SK-N-SH (cell line): ENCODE measurements around the gene F2RL1. TPM values are rescaled to one million over a fixed set of nuclear protein-coding genes. Genes with fewer than 3 reads are reported as not detected.

Experiments
- CTCF ChIA-PET: fragments of 300-600, 350-600 bp; formaldehyde crosslinking; extraction: SDS; loops from one replicate; lab custom pipeline; 2021; lab: Yijun Ruan, JAX
- POLR2A ChIA-PET: fragments of 350-600 bp; sonication (Branson Sonifier 250); formaldehyde crosslinking; extraction: SDS; loops from one replicate; lab custom pipeline; 2020; ENCODE audit warnings: antibody characterized with exemption, inconsistent platforms; lab: Yijun Ruan, JAX
- DNase-seq: peaks from one replicate; pipeline ENCODE4 v3.0.0; 2012
- H2AFZ ChIP-seq: fragments of 200-600 bp; sonication (generic); 2 replicates; pipeline ENCODE4 v1.8.1; 2016; ENCODE audit warnings: antibody characterized with exemption, mild to moderate bottlenecking, low read depth
- H3F3A ChIP-seq: fragments of 200-600 bp; sonication (generic); replicated peaks from 2 replicates; pipeline ENCODE3; 2016; ENCODE audit warnings: antibody characterized with exemption, mild to moderate bottlenecking; ENCODE audit not compliant: insufficient read depth
- H3K27ac ChIP-seq, 2 experiments: fragments of 200-500 bp in 1 of 2; fragments of 200-600 bp in 1 of 2; sonication (Bioruptor generic) in 1 of 2; sonication (generic), shearing (Covaris generic) in 1 of 2; 2 replicates each; pipeline versions ENCODE4 v1.5.1 to v1.6.1; 2014 to 2016; ENCODE audit warnings: low read depth in 2 of 2, inconsistent platforms in 1 of 2, low read length in 1 of 2, mild to moderate bottlenecking in 1 of 2, mixed read lengths in 1 of 2
- H3K27me3 ChIP-seq: fragments of 200-600 bp; sonication (generic), shearing (Covaris generic); 2 replicates; pipeline ENCODE4 v1.6.1; 2016; ENCODE audit warnings: mixed run types; ENCODE audit not compliant: insufficient read depth
- H3K36me3 ChIP-seq, 2 experiments: fragments of 200-500 bp in 1 of 2; fragments of 200-600 bp in 1 of 2; sonication (Bioruptor generic) in 1 of 2; sonication (generic) in 1 of 2; replicated peaks in 1 of 2; 2 replicates each; pipeline versions ENCODE3 to v1.5.1; 2014 to 2016; ENCODE audit warnings: low read length in 1 of 2, mild to moderate bottlenecking in 1 of 2; ENCODE audit not compliant: insufficient read depth in 2 of 2, control insufficient read depth in 1 of 2
- H3K4me1 ChIP-seq, 2 experiments: fragments of 200-500 bp in 1 of 2; fragments of 200-600 bp in 1 of 2; sonication (Bioruptor generic) in 1 of 2; sonication (generic), shearing (Covaris generic) in 1 of 2; 2 replicates each; pipeline versions ENCODE4 v1.5.1 to v1.6.1; 2014 to 2016; ENCODE audit warnings: low read depth in 1 of 2, low read length in 1 of 2, mixed run types in 1 of 2; ENCODE audit not compliant: insufficient read depth in 2 of 2, control insufficient read depth in 1 of 2
- H3K4me2 ChIP-seq: fragments of 200-600 bp; sonication (generic), shearing (Covaris generic); 2 replicates; pipeline ENCODE4 v1.6.1; 2017; ENCODE audit warnings: mixed run types
- H3K4me3 ChIP-seq, 2 experiments: fragments of 200-500 bp in 1 of 2; fragments of 200-600 bp in 1 of 2; sonication (Bioruptor generic) in 1 of 2; sonication (generic), shearing (Covaris generic) in 1 of 2; 2 replicates each; pipeline versions ENCODE4 v1.5.1 to v1.8.1; 2014 to 2016; ENCODE audit warnings: low read depth in 2 of 2, inconsistent platforms in 1 of 2, low read length in 1 of 2, mild to moderate bottlenecking in 1 of 2, mixed read lengths in 1 of 2, moderate library complexity in 1 of 2
- H3K79me2 ChIP-seq: fragments of 200-600 bp; sonication (generic); 2 replicates; pipeline ENCODE4 v1.8.1; 2017; ENCODE audit warnings: mild to moderate bottlenecking; ENCODE audit not compliant: insufficient read depth
- H3K9ac ChIP-seq: fragments of 200-600 bp; sonication (generic); 2 replicates; pipeline ENCODE4 v1.6.1; 2017; ENCODE audit warnings: mixed run types
- H3K9me2 ChIP-seq: fragments of 200-600 bp; sonication (generic); 2 replicates; pipeline ENCODE4 v1.6.1; 2017; ENCODE audit warnings: mixed run types
- H3K9me3 ChIP-seq: fragments of 200-600 bp; sonication (generic); 2 replicates; pipeline ENCODE4 v1.6.1; 2017; ENCODE audit warnings: mixed run types, mild to moderate bottlenecking, moderate library complexity
- H4K20me1 ChIP-seq: fragments of 200-600 bp; sonication (generic); 2 replicates; pipeline ENCODE4 v1.6.1; 2017; ENCODE audit warnings: mild to moderate bottlenecking, mixed run types; ENCODE audit not compliant: insufficient read depth
- CHD2 ChIP-seq: fragments of 150-350 bp; IDR thresholded peaks from 2 replicates; pipeline ENCODE4 v1.6.1; 2018; ENCODE audit warnings: low read length; ENCODE audit not compliant: partially characterized antibody
- ELF1 ChIP-seq: IDR thresholded peaks from 2 replicates; pipeline ENCODE4 v1.4.0; 2012
- EZH2phosphoT487 ChIP-seq: fragments of 200-600 bp; sonication (generic); IDR thresholded peaks from 2 replicates; pipeline ENCODE4 v1.6.1; 2017; ENCODE audit warnings: low read depth, mixed run types, mild to moderate bottlenecking, antibody characterized with exemption, moderate library complexity, borderline replicate concordance
- FOXJ3 ChIP-seq: sonication (generic); formaldehyde crosslinking; IDR thresholded peaks from 2 replicates; pipeline ENCODE4 v1.5.1; 2020; ENCODE audit warnings: mild to moderate bottlenecking, missing genetic modification reagents
- GABPA ChIP-seq: IDR thresholded peaks from 2 replicates; pipeline ENCODE4 v1.4.0; 2012; ENCODE audit warnings: low read depth, mild to moderate bottlenecking
- GATA2 ChIP-seq: sonication (generic); formaldehyde crosslinking; IDR thresholded peaks from 2 replicates; pipeline ENCODE4 v1.5.0; 2020; ENCODE audit warnings: mild to moderate bottlenecking, missing genetic modification reagents
- JUND ChIP-seq: IDR thresholded peaks from 2 replicates; pipeline ENCODE4 v1.4.0; 2012
- MEF2A ChIP-seq: IDR thresholded peaks from 2 replicates; pipeline ENCODE4 v1.4.0; 2012; ENCODE audit warnings: low read depth, borderline replicate concordance
- MXI1 ChIP-seq: IDR thresholded peaks from 2 replicates; pipeline ENCODE4 v1.6.1; 2012; ENCODE audit warnings: mild to moderate bottlenecking, low read depth, low read length, improper control_type of control experiment
- NRF1 ChIP-seq: IDR thresholded peaks from 2 replicates; pipeline ENCODE4 v1.6.1; 2012; ENCODE audit warnings: low read depth, mild to moderate bottlenecking, low read length
- POLR2AphosphoS5 ChIP-seq: IDR thresholded peaks from 2 replicates; pipeline ENCODE4 v1.6.1; 2012; ENCODE audit warnings: low read depth, low read length
- RAD21 ChIP-seq: IDR thresholded peaks from 2 replicates; pipeline ENCODE4 v1.6.1; 2012; ENCODE audit warnings: mild to moderate bottlenecking, low read length
- RFX5 ChIP-seq: IDR thresholded peaks from 2 replicates; pipeline ENCODE4 v1.6.1; 2012; ENCODE audit warnings: mild to moderate bottlenecking, improper control_type of control experiment, low read length
- SIN3A ChIP-seq: IDR thresholded peaks from 2 replicates; pipeline ENCODE4 v1.6.1; 2012; ENCODE audit warnings: low read depth, mild to moderate bottlenecking, low read length, moderate library complexity, borderline replicate concordance
- TAF1 ChIP-seq: IDR thresholded peaks from 2 replicates; pipeline ENCODE4 v1.6.1; 2012; ENCODE audit warnings: low read depth, mild to moderate bottlenecking, low read length, moderate library complexity, borderline replicate concordance
- TEAD4 ChIP-seq: IDR thresholded peaks from 2 replicates; pipeline ENCODE4 v1.4.0; 2012; ENCODE audit warnings: mild to moderate bottlenecking, borderline replicate concordance; ENCODE audit not compliant: insufficient read depth
- YY1 ChIP-seq: IDR thresholded peaks from 2 replicates; pipeline ENCODE4 v1.4.0; 2012; ENCODE audit warnings: low read depth, mild to moderate bottlenecking
- WGBS: methylation state at CpG from one replicate; pipeline ENCODE4 v1.1.6; 2017; ENCODE audit warnings: low lambda C conversion rate; 5-methylcytosine and 5-hydroxymethylcytosine counted together
- polyA plus RNA-seq, 3 experiments: library from polyadenylated mRNA; depleted of rRNA; stranded (reverse); fragments of >200 nt; gene quantifications; 2 replicates each; pipeline ENCODE4 v1.2.3, GENCODE V29; 2012
- TF ChIP-seq, protein P1 (sequence below): IDR thresholded peaks from 2 replicates; pipeline ENCODE4 v1.4.0; 2012; ENCODE audit warnings: low read depth, borderline replicate concordance
- TF ChIP-seq, protein P2 (sequence below): fragments of 150-350 bp; IDR thresholded peaks from 2 replicates; pipeline ENCODE4 v1.6.1; 2016; ENCODE audit warnings: mild to moderate bottlenecking, low read depth, low read length
- TF ChIP-seq, protein P3 (sequence below): IDR thresholded peaks from 2 replicates; pipeline ENCODE4; 2012
- TF ChIP-seq, protein P4 (sequence below): IDR thresholded peaks from 2 replicates; pipeline ENCODE4 v1.4.0; 2012; ENCODE audit warnings: low read depth

F2RL1 gene
- polyA plus RNA-seq, 1 of the 3 experiments (the other 2 are of a cell fraction) = 31.3 TPM

DNA sequence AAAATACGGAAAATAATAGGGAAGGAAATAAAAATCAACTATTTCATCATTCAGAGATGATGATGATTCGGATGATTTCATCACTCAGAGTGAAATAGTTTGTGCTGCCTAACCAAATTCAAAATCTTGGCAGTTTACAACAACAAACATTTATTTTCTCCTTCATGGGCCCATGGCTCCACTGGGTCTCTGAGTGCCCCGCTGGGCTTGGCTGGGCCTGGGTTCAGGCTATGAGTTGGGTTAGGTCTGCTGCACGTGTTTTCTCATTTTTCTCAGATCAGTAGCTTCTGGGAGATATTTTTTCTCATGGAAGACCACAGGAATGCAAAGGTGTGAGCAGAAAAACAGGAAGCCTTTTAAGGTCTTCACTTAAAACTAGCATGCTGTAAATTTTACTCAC lies 24.0 kb upstream of the F2RL1 start:
- Histone ChIP-seq H3K9me2 (no peaks in the 10 kb centered on the region), H3K27me3 (no peaks in the 10 kb centered on the region), H3K79me2 (no peaks in the 10 kb centered on the region), H3K4me1 (peaks cover 5 to 18% of the 10 kb centered on the region in 2 experiments; a peak in 3 of 4 replicates), H3K4me2 (no peak overlapping the region), H2AFZ (no peak overlapping the region), H3K9ac (no peak overlapping the region), H3F3A (peaks cover 29% of the 10 kb centered on the region), H3K9me3 (no peaks in the 10 kb centered on the region), H3K36me3 (no peaks in the 10 kb centered on the region), H4K20me1 (no peaks in the 10 kb centered on the region), H3K4me3 (no peak overlapping the region), H3K27ac (no peak overlapping the region)
- TF ChIP-seq JUND (no peak), SIN3A (no peak), RFX5 (no peak), ELF1 (no peak), NRF1 (no peak)
- TF ChIP-seq, protein P1, sequence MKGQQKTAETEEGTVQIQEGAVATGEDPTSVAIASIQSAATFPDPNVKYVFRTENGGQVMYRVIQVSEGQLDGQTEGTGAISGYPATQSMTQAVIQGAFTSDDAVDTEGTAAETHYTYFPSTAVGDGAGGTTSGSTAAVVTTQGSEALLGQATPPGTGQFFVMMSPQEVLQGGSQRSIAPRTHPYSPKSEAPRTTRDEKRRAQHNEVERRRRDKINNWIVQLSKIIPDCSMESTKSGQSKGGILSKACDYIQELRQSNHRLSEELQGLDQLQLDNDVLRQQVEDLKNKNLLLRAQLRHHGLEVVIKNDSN = no peak
- DNase-seq = no peak
- 81% methylated on average over 4 of the region's 4 CpGs for WGBS
- ChIA-PET POLR2A (no interaction called here), CTCF (interaction anchor here (2.5 kb wide), 1 partner anchor 20 kb away, joined by 15 read pairs; no protein-coding TSS in a partner anchor)

DNA sequence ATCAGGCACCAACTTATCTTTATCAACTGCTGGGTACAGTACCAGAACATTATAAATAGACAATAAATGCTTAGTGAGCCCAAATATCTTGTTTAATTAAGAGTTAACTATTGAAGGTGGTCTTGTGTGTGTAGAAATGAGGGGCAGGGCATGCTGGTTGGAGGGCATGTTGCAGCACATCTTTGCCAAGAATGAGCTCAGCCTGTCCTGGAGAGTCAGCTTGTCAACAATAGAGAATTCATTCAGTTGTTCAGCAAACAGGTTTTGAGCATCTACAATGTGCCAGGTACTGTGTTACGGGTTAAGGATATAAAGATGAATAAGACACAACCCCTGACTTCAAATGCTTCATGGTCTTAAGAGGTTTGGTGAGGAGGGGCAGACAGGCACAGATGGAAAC lies 19.2 kb upstream of the F2RL1 start:
- ChIA-PET POLR2A (no interaction called here), CTCF (interaction anchor here (1.0 to 1.2 kb wide), 3 partner anchors 8 to 18 kb away, joined by 3 to 4 read pairs (median 3); no protein-coding TSS in a partner anchor)
- H3K36me3 ChIP-seq = no peaks in the 10 kb centered on the region
- no peak overlapping the region for H3K27ac ChIP-seq
- TF ChIP-seq, protein P2, sequence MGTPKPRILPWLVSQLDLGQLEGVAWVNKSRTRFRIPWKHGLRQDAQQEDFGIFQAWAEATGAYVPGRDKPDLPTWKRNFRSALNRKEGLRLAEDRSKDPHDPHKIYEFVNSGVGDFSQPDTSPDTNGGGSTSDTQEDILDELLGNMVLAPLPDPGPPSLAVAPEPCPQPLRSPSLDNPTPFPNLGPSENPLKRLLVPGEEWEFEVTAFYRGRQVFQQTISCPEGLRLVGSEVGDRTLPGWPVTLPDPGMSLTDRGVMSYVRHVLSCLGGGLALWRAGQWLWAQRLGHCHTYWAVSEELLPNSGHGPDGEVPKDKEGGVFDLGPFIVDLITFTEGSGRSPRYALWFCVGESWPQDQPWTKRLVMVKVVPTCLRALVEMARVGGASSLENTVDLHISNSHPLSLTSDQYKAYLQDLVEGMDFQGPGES = no peak
- no peak for TF ChIP-seq JUND
- TF ChIP-seq, protein P3, sequence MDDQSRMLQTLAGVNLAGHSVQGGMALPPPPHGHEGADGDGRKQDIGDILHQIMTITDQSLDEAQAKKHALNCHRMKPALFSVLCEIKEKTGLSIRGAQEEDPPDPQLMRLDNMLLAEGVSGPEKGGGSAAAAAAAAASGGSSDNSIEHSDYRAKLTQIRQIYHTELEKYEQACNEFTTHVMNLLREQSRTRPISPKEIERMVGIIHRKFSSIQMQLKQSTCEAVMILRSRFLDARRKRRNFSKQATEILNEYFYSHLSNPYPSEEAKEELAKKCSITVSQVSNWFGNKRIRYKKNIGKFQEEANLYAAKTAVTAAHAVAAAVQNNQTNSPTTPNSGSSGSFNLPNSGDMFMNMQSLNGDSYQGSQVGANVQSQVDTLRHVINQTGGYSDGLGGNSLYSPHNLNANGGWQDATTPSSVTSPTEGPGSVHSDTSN = no peak
- no peak for TF ChIP-seq GABPA
- TF ChIP-seq GATA2 (CRISPR knock-in tag) = no peak
- TF ChIP-seq MXI1 = no peak
- no peak for TF ChIP-seq POLR2AphosphoS5
- TF ChIP-seq EZH2phosphoT487 = no peak
- TF ChIP-seq MEF2A = no peak
- TF ChIP-seq, protein P4, sequence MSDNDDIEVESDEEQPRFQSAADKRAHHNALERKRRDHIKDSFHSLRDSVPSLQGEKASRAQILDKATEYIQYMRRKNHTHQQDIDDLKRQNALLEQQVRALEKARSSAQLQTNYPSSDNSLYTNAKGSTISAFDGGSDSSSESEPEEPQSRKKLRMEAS = no peak
- no peak for TF ChIP-seq FOXJ3 (CRISPR knock-in tag)
- no peak for TF ChIP-seq CHD2
- no peak for TF ChIP-seq YY1
- no peak for TF ChIP-seq TEAD4
- no peak for TF ChIP-seq TAF1
- TF ChIP-seq, protein P1 = no peak
- TF ChIP-seq RAD21 = no peak
- WGBS = 100% methylated on average over 1 of the region's 1 CpG
- no peaks in the 10 kb centered on the region for H3K9me3 ChIP-seq
- peaks cover 0 to 6% of the 10 kb centered on the region in 2 experiments; a peak in 1 of 4 replicates for H3K4me1 ChIP-seq
- H3K4me3 ChIP-seq = no peak overlapping the region
- no peak for DNase-seq
- H3K27me3 ChIP-seq = no peaks in the 10 kb centered on the region
- no peaks in the 10 kb centered on the region for H3K79me2 ChIP-seq
- no peak overlapping the region for H3K9ac ChIP-seq
- no peaks in the 10 kb centered on the region for H4K20me1 ChIP-seq
- H3F3A ChIP-seq = peaks cover 16% of the 10 kb centered on the region
- no peak overlapping the region for H2AFZ ChIP-seq
- H3K4me2 ChIP-seq = no peak overlapping the region
- no peaks in the 10 kb centered on the region for H3K9me2 ChIP-seq
